GM21723 (cell line): ENCODE data around the gene SMIM45.

ENCODE experiments used
- ATAC-seq: cut with Tn5 transposase; IDR thresholded peaks from one replicate; pipeline ENCODE4 v1.9.1; 2021; ENCODE audit warnings: mild to moderate bottlenecking, moderate library complexity; ENCODE audit not compliant: unreplicated experiment

Gene SMIM45

DNA sequence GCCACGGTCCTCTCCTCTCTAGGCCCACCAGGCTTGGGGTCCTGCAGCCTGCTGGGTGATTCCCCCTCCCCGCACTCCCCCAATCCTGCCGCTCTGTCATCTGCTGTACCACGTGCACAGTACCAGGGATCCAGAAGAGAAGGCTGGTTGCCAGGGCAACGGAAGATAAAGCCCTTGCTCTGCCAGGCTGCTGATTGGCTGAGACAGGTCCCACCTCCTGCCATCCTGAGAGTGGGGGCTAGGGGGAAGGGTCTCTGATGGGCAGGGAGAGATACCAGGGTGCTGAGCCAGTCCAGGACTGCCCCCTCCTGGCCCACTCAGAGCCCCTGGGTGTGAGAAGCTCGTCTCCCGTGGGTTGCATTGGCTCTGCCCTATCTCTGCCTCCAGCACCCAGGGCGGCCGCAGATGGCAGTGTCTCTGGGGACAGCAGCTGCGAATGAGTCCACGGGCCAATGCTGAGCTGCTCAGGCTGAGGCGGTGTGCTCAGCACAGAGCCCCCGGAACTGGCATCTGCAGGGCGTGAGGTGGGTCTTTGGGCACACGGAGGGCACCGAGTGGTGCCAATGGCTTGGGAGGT, at the start of gene SMIM45:
Gene SMIM45 (plus strand): TSS at position 253 of the 577 bp plus-strand sequence.
- ATAC-seq: no peak

DNA sequence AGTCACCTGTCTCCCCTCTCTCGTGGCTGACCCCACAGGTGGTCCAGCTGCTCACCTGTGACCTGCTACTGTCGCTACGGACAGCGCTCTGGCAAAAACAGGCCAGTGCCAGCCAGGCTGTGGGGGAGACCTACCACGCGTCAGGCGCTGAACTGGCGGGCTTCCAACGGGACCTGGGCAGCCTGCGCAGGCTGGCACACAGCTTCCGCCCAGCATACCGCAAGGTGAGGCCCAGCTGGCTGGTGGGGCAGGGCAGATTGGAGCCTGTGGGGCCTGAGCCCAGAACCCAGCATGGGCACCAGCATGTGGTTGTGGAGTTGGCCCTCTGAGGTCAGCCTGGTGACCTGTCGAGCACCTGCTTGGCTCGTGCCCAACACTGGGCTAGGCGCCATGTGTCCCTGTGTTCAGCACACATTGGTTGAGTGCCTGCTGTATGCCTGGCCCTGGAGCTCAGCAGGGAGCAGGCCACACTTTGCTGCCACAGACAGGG, 49.0 kb upstream of the SMIM45 start:
- no peak for ATAC-seq

DNA sequence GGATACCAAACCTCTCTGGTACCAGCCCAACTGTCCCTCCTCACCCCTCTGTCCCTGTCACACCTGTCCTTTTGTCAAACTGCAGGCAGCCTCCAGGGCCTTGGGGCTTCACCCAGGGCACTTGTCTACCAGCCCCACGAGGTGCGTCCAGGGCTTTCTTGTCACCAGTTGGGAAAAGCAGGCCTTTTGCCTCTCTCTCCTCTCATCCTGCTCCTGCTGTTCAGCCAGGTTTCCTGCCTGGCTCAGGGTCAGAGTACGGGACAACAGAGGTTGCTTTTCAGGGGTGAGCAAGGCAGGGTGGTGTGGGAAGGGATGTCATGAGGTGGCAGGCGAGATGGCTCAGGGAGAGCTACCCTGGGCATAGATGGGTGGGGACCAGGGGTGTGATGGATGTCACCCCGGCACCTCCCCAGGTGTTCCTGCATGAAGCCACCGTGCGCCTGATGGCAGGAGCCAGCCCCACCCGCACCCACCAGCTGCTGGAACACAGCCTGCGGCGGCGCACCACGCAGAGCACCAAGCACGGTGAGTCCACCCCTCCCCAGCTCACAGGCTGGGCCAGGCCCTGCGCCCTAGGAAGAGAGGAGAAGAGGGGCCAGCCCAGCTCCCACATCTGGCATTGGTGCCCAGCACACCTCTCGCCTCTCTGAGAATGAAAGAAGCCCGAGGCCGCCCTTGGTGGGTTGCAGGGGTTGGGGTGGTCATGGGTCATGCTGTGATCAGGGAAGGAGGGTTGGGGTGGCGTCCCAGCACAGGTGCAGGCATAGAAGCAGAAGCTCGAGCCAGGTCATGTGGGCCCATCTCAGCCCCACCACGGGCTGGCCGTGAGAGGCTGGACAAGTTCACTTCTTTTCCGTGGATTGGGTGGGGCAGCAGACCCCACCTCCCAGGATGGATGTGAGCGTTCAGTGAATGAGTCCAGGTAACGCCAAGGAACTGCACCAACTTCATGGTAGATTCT, 47.2 kb upstream of the SMIM45 start:
- ATAC-seq: no peak

DNA sequence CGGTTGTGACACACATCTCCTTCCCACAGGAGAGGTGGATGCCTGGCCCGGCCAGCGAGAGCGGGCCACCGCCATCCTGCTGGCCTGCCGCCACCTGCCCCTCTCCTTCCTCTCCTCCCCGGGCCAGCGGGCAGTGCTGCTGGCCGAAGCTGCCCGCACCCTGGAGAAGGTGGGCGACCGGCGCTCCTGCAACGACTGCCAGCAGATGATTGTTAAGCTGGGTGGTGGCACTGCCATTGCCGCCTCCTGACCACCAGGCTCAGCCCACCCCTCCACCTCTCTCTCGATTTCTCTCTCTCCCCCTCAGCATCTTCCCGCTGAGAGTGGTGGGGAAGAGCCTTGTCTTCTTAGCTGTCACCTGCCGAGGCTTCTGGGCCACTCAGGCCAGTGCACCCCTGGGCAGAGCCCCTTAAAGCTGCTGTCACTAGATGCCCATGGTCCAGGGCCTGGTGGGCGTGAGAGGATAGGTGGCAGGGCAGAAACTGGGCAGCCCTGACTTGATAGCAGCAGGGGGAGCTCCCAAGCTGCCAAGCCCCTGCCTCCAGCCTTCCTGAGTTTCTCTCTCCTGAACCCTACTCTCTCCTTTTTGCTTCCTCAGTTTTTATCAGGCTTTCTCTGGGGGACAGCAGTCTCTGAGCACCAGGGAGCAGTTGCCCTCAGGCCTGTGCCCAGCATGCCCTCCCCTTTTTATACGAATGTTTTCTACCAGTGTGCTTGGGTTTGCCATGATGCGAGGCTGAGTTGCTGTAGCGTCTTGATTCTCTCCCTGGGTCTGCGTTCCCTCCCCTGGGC, 46.3 kb upstream of the SMIM45 start:
- ATAC-seq: no peak

DNA sequence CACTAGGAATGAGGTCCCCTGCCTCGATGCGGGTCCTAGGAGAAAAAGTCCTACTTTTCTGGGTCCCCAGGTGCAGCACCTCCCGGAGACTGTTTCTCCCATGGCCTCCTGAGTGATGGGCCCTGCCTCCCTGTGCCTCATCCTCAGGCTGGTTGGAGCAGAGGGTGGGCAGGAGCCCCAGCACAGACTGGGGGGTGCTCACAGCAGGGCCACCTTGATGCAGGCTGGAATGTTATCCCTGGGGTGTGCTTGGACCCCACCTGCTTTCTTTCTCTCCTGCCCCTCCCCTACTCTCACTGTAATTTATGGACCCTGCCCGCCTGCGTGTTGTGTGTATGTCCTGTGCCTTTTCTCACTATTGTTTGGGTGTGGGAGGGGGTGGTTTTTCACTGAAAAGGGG, 45.1 kb upstream of the SMIM45 start:
- no peak for ATAC-seq

DNA sequence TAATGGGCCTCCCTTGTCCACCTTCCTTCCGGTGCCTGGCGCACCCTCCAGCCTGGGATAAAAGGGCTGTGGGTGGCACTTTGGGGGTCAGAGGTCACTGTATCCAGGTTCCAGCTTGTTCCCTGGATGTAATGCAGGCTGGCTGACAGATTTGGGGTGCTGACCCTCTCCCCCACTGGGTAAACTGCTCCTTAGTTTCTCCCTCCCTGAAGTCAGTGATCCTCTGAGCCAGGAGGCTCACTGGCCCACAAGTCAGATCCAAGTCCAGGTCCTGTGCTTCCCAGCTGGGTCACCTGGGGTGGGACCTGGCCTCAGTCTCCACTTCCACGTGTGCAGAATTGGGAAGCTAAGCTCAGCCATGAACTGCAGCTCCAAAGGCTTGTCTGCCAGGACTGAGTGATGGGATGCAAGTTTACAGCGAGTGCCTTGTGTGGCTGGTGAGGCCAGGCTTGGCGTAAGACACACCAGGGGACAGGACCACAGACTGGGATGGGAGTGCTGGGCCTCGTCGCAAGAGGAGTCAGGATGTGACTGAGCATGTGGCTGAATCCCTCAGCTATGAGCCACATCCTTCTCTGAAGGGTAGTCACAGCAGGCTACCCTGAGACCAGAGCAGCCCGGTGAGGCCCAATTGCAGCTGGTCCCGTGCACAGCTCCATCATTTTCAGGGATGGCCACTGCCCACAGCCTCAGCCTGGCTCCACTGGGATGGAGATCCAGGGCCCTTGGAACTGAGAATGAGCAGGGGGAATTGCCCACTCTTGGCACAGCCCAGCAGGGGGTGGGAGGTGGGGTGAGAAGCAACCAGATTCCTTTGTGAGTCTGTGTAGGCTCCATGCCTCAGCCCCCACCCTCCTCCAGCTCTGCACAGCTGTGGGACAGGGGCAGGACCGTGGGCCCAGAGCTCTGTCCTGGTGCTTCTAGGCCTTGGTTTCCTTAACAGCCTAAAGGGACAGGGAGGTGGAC, 44.2 kb upstream of the SMIM45 start:
- no peak for ATAC-seq

DNA sequence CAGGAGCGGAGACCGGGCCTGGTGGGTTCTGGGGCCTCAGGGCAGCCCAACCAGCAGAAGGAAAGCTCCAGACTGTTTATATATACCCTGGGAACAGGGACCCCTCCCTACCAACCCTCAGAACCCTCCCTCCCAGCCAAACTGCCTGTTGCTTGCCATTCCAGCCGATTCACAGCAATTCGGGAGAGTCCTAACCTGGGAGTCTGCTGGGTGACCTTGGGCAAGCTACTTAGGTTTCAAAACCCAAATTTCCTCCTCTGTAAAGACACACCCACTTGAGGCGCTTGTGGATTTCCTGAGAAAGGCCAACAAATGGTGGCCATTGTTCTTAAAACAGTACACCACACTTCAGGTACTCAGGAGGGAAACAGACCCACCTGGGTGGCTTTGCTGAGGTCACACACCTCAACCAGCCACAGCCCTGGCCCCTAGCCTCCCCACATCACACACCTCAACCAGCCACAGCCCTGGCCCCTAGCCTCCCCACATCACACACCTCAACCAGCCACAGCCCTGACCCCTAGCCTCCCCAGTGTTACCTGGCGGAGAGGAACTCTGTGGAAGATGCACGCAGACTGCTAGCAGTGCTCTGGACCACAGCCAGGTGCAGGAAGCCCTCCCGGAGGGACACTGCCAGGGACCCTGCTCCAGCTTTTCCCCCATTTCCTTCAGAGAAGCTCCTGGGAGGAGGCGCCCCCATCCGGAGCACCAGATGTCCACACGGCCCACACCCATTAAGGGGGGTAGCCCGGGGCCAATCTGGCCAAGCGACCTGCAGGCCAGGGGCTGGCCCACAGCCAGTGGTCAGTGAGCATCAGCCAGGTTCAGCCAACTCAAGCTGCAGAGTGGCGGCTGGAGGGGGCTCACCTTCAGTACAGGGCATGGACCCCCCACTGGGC, 43.3 kb upstream of the SMIM45 start:
- no peak for ATAC-seq

DNA sequence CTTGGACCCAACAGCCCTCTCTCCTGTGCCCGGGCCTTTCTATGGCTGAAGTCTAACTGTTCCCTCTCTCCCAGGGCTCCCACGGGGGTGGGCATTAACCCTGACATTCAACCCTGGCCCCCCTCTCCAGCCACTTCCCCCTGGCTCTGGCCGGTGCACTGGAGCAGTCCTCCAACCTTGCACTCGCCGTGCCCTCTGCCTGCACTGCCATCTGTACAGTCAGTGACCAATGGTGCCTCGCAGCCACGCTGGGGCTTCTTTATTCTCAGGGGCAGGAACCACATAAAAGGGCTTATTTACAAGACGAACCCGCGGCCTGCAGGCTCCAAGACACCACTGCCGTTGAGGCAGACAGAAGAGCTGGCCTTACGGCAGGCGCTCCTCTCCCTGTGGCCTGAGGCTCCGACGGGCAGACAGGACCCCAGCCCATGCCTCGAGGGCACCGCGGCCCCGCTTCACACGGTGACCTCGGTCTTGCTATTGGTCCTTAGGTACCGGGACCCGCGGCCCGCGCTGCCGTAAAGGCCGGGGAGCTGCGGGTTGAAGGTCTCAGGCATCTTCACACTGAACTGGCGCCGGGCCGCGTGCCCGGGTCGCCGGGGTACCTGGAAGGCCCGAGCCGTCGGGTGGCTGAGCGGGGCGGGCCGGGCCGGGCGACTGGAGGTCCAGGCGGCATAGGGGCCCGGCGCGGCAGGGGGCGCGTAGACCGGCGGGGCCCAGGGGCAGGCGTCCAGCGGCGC, 42.5 kb upstream of the SMIM45 start:
- no peak for ATAC-seq

DNA sequence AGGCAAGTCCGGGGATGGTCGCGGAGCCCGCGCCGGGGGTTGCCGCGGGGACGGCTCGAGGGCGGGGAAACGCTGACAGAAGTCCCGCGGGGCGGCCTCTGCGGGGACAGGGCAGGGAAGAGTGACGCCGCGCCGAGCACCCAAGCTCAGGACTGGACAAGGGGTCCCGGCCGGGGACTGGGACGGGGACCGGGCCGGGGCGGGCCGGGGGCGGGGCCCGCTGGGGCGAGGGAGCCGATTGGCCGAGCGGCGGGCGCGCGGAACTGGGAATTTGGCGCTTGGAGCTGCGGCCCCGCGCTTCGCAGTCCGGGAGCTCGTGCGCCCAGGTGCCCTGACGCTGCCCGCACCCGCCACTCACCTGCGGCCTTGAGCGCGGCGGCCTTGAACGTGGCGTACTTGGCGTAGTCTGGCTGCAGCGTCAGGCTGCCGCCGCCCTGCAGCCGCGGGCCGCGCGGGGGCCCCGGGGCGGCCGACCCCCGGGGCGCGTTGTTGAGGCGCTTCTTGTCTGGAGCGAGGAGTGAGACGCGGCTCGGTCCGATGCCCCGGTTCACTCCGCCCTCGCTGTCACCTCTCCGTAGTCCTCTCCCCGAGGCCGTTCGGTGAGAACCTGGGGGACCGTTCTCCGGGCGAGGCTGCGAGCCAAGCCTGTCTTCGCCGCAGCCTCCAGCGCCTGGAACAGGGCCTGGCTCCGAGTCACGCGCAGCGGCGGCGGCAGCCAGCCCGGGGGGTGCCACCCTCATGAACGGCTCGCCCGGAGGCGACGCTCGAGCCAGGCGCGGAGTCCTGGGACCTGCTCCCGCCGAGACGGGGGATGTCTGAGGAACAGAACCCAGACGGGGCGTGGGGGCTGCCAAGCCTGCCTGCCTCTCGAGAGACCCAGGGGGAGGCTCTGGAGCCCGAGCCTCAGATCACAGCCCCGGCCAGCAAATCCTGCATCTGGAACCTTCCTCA, 41.6 kb upstream of the SMIM45 start:
- no peak for ATAC-seq

DNA sequence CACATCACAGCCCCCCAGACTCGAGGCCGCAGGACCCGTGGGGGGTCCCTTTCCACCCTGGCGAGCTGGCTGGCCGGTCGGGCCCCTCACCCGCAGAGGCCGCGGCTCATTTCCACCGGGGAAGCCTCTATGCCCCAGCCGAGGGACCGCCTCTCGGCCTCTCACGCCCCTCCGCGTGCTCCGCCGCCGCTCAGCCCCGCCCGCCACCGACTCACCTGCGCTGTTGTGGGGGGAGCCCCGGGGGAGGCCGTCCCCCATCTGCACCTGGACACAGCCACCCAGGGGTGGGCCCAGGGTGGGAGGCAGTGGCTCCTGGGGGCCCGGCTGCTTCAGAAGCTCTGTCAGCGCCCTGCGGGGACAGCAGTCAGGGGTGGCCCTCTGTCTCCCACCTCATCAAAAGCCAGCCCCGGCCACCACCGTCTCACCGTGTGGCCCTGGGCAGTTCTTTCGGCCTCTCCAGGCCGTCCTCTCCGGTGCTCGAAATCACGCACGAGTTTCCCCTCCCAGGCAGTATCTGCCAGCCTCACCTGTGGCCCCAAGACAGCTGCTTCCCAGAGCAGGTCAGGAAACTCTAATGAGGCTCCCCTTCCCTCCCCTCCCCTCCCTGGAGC, 40.8 kb upstream of the SMIM45 start:
- ATAC-seq: no peak

DNA sequence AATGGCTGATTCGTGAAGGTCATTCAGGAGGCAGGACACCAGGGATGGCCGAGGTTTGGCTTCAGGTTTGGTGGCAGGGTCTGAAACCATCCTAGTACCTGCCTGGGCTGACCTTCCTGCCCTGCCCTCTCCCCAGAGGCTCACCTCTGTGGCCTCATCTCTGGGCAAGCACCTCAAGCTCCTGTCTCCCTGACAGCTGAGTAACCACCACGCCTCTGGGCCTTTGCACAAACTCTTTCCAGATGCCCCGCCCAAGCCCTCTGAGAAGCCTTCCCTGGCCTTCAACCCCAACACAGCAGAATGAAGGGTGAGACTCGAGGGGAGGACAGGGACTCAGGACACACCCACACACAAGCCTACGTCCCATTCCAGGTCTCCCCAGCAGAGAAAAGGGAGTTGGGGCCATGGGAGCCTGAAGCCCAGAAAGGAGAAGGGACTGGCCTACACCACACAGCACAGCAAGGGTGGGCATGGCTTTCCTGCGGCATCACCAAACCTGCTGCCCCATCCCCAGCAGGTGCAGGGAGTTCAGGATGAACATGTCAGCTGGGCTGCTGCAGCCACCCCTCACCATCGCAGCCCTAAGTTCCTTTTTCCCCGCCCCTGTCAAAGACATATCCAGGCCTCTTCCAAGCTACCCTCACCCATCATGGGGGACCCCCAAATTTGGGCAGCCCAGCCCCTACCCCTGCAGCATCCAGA, 39.5 kb upstream of the SMIM45 start:
- ATAC-seq: no peak

DNA sequence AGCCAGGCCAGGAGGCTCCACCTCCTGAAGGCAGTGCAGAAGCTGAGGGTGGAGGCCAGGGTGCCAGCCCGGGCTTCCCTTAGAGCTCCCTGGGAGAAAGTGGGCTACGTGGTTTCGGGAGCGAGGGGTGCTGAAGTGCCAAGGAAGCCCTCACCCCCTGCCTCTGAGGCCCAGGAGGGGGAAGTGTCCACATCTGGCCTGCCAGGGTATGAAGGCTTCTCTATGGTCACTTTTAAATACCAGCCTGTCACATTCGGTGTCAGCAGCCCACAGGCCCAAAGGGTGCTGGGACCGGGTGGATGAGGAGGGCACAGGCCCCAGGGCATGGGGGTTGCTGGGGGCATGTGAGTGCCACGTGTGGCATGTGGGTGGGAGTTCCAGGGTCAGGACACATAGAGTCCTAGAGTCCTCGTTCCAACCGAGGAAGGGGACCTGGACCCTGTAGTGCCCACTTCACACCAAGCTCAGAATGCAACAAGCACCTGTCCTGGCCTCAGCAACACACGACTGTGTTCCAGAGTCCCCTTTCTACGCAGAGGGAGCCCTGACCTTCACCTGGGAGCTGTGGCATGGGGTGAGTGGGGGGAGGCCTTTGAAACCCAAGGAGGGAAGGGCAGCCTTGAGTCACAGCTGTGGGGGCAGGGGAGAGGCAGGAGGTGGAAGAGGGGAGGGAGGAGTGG, 38.8 kb upstream of the SMIM45 start:
- ATAC-seq: no peak

- no peak for ATAC-seq
Measured at GRCh38 chr22:41913842-41914534, 38.0 kb upstream of the SMIM45 start.

GRCh38 chr22:41914611-41915034, 37.3 kb upstream of the SMIM45 start:
- no peak for ATAC-seq
